Inflammatory macrophage treated with lipopolysaccharide for 4 hours (primary cell): ENCODE results near the gene TTPAL.

Experiments
- DNase-seq: peaks from one replicate; pipeline ENCODE4 v3.0.0-alpha.2; 2020

Gene TTPAL

DNA sequence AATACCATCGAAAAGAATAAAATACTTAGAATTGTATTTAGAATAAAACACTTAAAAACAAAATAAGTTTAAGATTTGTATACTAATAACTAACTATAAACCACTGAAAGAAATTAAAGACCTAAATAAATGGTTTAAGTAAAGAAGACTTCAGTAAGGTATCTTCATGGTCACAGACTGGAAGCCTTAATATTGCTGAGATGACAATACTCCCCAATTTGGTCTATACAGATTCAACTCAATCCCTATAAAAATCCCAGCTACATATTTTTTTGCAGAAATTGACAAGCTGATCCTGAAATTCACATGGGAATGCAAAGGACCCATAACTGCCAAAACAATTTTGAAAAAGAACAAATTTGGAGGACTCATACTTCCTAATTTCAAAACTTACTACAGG, 27.3 kb downstream of the TTPAL start:
- DNase-seq, result no peak

DNA sequence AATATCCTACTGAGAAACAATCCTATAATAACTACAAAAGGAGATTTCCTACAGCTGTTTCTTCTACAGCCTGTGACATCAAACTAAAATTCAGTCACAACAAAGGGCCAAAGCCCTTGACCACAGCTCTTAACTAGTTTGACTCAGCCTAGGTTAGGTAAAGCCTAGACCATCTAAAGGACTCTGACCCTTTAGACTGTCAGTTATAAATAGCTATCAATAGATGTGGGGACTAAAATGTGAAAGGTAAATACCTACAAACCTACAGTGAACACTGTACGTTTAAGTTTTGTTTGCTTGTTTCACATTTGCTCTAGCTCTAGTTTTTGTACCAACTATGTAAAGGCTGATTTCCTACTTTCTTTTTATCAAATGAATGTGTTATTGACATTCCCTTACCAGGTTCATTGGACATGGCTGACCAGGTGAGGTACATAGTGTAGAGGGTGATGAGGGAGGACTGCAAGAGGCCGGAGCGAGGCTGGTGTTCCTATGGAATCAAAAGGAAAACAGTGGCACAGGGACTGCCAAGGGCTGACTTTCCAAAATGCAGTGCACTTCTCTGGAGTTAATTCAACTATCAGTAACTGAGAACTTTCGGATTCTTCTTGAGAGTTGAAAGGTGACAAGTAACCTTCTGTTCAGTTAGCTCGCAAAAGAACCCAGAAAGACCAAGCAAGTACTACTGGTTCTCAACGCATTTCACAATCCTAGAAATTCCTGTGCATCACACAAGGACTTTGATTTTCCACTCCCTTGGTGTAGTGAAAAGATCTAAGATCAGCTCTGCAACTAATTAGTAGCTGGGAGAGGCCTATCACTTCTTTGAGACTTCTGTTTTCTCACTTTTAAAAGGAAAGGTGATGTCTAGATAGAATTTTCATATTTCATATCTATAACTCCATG, 29.0 kb downstream of the TTPAL start:
- DNase-seq, result peak; percentile 29

DNA sequence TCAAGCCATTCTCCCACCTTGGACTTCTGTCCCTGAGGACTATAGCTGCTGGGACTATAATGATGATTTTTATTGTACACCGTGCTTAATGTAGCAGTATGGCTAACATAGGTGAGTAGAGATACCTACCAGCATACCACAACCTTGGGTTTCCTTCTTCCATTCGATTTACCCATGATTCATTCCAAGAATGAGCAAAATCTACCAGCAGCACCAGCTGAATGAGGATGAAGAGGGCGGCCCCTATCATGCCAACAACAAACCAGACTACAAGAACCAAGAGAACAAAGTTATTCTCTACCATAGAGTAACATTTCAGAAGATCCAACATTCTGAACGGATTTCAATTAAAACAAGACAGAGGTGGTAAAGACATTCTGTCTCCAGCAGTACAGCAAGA, 34.1 kb downstream of the TTPAL start:
- DNase-seq, result no peak

DNA sequence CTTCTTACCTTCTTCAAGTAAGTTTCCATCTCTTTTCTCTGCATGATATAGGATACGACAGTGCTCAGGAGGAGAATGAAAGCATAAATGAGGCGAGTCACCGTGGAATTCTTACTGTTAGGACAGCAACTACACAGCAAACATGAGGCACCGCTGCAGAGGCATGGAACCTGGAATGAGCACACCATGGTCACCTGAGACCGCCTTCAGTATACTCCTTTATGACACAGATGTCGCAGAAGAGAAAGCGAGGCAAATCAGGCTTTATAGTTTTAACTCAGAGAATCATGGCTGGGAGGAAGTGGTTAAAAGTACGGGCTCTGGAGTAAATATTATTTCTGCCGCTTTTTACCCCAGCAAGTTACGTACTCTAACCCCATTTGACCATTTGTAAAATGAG, 38.2 kb downstream of the TTPAL start:
- DNase-seq, result no peak

DNA sequence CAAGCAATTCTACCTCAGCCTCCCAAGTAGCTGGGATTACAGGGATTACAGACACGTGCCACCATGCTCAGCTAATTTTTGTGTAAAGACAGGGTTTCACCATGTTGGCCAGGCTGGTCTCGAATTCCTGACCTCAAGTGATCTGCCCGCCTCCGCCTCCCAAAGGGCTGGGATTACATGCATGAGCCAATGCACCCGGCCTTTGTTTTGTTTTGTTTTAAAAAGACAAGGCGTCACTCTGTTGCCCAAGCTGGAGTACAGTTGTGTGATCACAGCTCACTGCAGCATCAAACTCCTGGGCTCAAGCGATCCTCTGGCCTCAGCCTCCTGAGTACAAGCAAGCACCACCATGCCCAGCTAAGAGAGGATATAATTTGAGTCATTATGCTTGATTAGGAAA, 40.8 kb downstream of the TTPAL start:
- DNase-seq, result no peak

DNA sequence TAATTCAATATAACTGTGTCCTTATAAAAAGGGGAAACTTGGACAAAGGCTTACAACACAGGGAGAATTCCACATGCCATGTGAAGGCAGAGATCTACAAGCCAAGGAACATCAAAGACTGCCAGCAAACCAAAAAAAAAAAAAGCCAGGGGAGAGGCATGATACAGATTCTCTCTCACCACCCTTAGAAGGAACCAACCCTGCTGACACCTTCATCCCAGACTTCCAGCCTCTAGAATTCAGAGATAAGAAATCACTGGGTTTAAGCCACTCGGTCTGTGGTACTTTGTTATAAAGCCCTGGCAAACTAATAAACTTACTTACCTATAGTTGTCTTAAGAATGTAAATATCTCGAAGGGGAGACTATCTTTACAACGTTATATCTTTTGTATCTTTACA, 41.8 kb downstream of the TTPAL start:
- no peak for DNase-seq

DNA sequence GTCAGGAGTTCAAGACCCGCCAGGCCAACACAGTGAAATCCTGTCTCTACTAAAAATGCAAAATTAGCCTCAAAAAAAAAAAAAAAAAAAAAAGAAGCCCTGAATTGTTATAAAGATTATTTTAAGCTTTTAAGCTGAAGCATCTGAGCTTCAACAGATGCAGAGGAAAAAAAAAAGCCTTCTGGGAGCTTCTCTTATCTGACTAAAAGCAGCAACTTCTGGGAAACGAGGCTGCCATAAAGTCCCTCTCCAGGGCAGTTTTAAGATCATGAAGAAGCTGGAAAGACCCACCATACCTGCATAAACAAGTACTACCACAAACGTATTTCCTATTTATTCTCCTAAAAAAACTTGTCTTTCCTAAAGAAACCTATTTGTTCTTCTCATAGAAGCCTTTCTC, 42.6 kb downstream of the TTPAL start:
- no peak for DNase-seq

DNA sequence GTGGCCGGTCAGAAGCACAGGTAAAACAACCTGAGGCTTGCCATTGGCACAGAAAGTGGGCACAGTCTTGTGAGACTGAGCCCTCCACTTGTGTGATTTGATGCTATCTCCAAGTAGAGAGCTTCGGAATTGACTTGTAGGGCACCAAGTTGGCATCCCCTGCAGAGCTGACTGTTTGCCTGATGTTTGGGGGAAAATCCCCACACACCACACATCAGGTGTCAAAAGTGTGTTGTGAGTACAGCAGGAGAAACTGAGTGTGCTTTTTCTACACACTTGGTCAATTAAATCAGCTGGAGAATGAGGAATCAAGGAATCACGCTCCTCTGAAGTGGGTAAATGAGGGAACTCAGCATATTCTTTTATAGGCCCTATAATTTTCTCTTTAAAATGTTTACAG, 45.2 kb downstream of the TTPAL start:
- DNase-seq, result no peak

DNA sequence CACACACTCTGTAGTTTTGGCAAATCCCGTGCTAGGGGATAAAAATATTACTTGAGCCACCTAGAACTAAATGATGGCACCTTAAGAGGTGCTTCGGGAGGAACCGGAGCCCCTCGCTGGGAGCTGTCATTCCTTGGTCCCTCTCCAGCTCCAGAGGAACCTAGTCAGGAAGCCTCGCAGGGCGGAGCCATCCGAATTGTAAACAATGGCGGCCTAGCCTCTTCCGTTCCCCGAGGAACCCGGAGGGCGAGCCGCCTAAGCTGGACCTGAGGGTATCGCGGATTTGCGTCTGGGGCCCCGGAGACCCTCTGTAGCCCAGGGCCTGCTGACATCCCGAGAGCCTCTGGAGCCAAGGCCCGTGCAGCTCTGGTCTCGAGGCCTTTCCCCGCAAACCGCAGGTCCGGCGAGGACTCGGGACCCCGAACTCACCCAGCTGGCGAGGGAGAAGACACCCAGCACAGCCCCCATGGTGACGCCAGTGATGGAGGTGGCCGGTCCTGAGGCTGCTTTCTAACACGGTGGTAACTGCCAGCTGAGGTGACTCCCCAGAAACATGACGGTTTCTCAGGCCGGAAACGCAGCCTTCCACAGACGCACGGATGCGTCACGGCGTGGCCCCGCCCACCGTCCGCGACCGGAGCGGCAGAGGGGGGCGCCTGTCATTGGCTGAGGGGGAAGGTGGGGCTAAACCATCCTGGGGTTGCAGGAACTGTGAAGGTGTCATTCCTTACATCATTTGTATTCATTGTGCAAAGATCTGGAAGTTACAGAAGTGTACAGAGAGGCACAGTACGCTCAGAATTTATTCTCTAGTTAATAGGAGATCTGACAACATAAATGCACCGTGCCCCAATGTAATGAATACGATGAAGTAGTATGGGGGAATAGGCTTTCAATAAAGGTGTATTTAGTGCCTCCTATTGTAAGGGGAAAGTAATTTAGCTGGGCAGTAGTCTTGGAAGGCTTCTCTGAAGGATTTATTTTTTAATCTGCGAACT, 46.1 kb downstream of the TTPAL start, which contains the start of gene SERINC3:
TSS of gene SERINC3 (minus strand) at position 587 of the 998 bp plus-strand sequence. CDS start at position 468, 119 bp downstream.
- DNase-seq, result peak; percentile 98

DNA sequence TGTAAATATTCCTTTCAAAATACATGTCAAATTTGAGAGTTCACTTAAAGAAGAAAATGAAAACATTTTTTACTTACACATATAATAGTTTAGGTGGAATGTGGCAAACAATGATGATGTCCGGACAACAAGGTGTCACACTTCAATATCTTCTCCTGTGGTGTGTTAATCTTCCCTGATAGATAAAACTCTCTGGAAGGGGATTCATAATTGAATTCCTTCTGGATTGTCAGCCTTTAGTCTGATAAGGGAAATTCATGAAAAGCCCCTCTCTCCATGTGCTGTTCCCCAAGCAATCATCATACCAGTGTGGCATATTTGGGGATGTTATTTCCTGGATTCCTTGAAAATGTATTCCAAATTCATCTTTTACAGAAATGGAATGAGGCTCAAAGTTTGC, 47.2 kb downstream of the TTPAL start:
- DNase-seq, result no peak

DNA sequence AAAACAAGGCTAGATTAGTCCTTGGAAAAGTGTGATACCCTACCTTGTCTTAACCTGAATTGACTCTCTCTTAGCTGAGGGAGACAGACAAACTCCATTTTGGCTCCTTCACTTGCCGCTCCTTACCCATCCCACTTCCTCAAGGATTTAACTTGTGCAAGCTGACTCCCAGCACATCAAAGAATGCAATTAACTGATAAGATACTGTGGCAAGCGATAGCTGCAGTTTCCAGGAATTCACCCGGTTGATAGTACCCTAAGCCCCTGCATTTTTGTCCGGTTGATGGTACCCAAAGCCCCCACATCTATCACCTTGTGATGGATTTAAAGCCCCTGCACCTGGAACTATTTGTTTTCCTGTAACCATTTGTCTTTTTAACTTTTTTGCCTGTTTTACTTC, 48.1 kb downstream of the TTPAL start:
- no peak for DNase-seq

DNA sequence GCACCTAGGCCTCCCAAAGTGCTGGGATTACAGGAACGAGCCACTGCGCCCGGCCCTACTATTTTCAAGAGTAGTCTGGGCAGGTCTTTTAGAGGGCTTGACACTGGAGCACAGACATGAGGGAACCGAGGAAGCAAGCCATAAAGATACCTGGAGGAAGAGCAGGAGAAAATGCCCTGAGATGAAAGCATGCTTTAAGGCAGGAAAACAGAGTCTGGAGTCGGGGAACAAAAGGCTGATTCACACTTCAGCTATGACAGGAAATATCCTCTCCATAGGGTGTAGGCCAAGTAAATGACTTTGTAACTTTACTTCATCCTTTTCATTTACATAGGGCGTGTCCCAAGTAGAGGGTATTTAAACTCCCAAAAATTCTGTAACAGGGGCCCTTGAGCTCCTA, 50.5 kb downstream of the TTPAL start:
- no peak for DNase-seq

DNA sequence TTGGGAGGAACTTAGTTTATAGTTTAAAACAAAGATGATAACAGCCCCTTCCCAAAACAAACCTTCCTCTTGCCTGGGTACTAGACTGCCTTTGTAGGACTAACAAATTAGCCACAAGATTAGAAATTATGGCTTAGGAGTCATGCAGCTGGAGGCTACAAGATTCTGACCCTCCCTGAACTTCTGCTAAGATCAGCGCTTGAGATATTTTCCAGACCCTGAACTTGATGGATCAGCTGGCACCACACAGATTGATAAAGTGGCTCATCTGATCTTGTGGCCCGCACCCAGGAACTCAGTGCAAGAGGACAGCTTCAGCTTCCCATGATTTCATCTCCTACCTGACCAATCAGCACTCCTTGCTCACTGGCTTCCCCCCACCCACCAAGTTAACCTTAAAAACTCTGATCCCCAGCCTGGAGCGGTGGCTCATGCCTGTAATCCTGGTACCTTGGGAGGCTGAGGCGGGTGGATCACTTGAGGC, 52.1 kb downstream of the TTPAL start:
- no peak for DNase-seq

DNA sequence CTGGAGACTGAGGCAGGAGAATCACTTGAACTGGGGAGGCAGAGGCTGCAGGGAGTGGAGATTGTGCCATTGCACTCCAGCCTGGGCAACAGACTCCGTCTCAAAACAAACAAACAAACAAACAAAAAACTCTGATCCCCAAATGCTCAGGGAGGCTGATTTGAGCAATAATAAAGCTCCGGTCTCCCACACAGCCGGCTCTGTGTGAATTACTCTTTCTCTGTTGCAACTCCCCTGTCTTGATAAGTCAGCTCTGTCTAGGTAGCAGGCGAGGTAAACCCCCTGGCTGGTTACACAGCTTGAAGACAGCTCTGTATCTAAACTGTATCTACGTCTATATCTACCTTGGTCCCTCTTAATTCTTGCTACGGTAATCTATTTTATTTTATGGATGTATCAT, 52.6 kb downstream of the TTPAL start:
- no peak for DNase-seq

DNA sequence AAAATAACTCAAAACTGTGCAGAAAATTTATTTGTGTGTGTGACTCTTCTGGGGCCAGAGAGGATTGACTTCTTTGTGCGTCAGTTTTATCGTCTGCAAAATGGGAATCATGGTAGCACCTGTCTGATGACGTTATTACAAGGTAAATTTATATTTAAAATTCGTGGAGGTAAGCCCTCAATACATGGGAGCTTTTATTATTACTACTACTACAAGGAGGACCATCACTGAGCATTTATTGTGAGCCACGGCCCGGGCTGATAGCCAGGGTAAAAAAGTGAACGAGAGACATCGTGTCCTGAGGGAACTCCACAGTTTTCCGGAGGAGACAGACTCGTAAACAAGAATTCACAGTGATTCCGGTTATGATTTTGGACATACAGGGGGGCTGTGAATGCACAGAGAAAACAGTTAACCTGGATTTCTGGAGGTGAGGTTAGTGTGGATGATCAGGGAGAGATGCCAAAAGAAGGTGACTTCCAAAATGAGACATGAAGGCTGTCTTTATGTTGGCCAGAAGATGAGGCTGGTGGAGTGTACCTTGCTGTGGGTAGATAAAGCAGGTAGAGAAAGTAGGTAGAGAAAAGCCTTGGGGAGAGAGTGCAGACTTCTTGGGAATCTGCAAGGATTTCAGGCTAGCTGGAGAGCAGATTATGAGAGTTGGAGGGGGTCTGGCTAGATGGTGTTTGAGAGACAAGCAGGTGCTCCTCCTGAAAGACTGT, 56.7 kb downstream of the TTPAL start:
- DNase-seq, result no peak

DNA sequence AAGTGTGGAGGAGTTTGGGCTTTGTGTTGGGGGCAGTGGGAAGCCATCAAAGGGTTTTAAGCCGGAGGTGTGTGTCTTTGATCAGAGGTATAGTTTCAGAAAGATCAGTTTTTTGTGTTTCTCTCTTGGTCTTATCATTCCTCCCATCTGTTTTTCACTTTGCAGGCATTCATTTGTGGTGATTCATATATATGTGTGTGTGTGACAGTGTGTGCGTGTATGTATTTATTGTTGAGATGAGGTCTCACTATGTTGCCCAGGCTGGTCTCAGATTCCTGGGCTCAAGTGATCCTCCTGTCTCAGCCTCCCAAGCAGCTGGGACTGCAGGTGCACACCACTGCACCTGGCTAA, 57.3 kb downstream of the TTPAL start:
- no peak for DNase-seq

DNA sequence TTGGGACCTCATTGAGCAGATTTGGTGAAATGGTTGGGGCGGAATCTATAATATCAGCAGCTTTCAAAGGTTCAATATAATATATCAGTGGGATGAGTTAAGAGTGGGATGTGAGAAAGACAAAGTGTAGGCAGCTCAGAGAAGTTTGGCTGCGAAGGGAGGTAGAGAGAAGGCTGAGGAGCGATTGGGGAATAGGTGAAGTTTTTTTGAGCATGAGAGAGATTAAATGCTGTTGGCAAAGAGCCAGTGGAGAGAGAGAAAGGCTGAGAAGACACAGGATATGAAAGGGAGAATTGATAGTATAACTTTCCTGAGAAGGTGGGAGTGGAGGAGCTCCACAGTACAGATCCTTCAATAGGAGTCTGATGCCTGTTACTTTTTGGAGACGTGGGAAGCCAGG, 58.3 kb downstream of the TTPAL start:
- no peak for DNase-seq

DNA sequence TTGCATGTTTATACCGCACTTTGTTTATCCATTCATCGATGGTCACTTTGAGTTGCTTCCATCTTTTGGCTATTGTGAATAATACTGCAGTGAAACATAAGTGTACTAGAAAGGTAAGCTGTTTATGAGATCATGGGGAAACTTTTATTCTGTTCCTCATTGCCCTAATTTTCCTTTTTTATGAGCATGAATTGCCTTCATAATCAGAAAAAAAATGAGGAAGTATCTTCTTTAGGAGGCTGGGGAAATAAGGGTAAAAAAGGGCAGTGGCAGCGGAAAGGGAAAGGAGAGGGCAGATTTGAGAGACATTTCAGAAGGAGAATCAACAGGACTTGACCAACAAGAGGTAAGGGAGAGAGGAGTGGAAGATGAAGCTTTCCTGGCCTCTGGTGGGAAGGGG, 60.5 kb downstream of the TTPAL start:
- DNase-seq, result peak; percentile 54

DNA sequence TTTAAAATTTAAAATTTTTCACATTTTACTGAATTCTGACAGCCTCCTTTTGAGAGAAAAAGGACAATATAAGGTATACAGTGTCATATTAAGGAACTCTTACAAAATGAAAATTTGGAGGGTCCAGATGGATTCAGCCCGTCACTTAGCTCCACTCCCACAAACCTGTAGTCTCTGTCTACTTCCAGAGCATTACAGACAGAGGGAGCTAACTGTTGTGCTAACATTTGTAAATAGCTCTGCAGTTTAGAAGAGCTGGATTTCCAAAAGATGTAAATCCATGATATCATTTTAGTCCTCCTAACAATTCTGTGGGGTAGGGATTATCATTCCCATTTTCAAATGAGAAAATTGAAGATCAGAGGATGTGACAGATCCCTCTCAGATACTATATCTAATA, 62.3 kb downstream of the TTPAL start:
- no peak for DNase-seq

DNA sequence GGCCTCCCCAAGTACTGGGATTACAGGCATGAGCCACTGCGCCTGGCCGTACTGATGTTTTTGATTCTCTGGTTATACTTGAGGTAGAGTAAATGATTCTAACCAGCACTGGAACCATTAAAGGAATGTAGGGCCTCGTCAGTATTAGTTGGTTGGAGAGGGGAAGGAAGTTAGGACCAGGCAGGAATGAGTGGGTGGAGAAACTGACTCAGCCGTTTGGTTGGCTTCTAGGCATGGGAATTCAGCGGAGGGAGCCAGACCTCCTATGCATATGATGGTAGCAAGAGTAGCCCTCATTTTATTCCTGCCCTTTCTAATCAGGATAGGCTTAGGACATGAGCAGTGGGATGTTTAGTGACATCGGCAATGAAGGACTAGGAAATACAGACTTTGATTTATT, 65.2 kb downstream of the TTPAL start:
- peak; percentile 60 for DNase-seq

DNA sequence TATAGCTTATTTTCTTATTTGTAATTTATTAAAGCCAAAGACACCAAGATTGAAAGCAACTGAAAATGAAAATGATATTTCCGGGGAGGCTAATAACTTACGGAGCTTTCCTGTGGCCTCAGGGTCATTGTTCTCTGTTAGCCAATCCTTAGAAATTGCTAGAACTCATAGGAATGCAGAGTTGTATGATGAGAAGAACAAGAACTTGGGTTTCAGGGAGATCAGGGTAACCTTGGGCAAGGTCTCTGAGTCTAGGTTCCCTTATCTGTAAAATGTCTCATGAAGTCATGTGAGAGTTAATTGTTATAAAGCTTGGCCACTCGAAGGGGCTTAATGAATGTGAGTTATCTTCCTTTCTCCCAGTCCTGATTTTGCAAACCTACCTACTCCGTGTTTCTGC, 66.3 kb downstream of the TTPAL start:
- DNase-seq, result no peak

DNA sequence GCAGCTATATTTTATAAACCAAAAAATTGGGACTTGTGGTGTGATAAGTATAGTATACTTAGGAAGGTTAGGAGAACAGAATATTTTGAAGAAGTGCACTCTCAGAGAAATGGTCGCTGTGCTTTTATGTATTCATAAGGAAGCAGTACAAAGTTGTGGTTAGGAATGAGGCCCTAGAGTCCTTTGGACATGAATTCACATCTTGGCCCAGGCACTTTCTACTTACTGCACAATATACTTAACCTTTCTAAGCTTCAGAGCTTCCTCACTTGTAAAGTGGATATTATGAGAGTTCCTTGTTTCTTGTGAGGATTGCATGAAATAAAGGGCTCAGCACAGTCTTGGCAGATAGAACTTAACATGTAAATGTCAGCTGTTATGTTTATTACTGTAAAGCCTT, 67.2 kb downstream of the TTPAL start:
- peak; percentile 7 for DNase-seq

DNA sequence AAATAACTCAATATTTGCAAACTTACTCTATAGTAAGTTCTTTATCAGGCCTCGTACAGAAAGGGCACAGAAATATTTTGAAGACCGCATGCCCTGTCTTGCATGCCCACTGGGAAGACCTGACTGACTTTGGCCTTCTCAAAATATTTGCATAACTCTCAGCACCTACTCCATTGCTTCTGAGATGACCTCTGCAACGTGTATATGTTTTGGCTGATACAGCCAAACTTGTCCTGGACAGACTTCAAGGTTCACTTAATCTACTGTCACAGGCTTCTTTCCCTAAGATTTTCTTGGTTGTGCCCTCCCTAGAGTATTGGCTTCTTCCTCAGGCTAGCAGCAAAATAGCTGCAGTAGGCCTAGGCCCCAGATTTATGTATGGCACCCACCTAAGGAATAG, 67.7 kb downstream of the TTPAL start:
- no peak for DNase-seq
